Psoas muscle (tissue), 8 donors: ENCODE measurements around the gene ADAMTS16. TPM values are rescaled to one million over a fixed set of nuclear protein-coding genes. Genes with fewer than 3 reads are reported as not detected.

Experiments
- ATAC-seq, 4 donors: fragments of 200-7000 bp; cut with Tn5 transposase; one replicate each; pipeline ENCODE4 v1.9.1; 2020; ENCODE audit warnings: moderate library complexity in 3 of 4, mild to moderate bottlenecking in 2 of 4
- DNase-seq, 2 donors: peaks; one replicate each; pipeline ENCODE4 v3.0.0-alpha.2; 2020
- H3K27ac ChIP-seq: fragments of 200-600 bp; one replicate; pipeline ENCODE4 v1.8.0; 2022
- H3K27me3 ChIP-seq, 3 donors: fragments of 200-600 bp in 1 of 3; one replicate each; pipeline versions ENCODE4 v1.6.1 to v1.8.0; 2013 to 2022; ENCODE audit warnings: low read length in 2 of 3, mild to moderate bottlenecking in 2 of 3, moderate library complexity in 1 of 3; ENCODE audit not compliant: insufficient read depth in 3 of 3
- H3K36me3 ChIP-seq, 2 donors: fragments of 200-600 bp in 1 of 2; one replicate each; pipeline versions ENCODE4 v1.6.1 to v1.8.0; 2013 to 2022; ENCODE audit warnings: low read depth in 1 of 2, mild to moderate bottlenecking in 1 of 2, moderate library complexity in 1 of 2; ENCODE audit not compliant: insufficient read depth in 1 of 2
- H3K4me1 ChIP-seq: fragments of 200-600 bp; one replicate; pipeline ENCODE4 v1.8.0; 2022
- H3K4me3 ChIP-seq: fragments of 200-600 bp; one replicate; pipeline ENCODE4 v1.8.0; 2022; ENCODE audit warnings: mild to moderate bottlenecking
- H3K9me3 ChIP-seq: fragments of 200-600 bp; one replicate; pipeline ENCODE4 v1.8.0; 2022
- CTCF ChIP-seq: fragments of 200-600 bp; IDR thresholded peaks from one replicate; pipeline ENCODE4 v1.8.0; 2022; ENCODE audit warnings: antibody characterized with exemption
- WGBS, 3 donors: extraction: QIAGEN DNeasy Blood & Tissue Kit; methylation state at CpG; one replicate each; pipeline versions ENCODE4 v1.1.6 to v1.1.7; 2013; 5-methylcytosine and 5-hydroxymethylcytosine counted together
- intact Hi-C, 2 donors: fragments of 100-400 bp; cut with DNase I; formaldehyde crosslinking; loops; one replicate each; pipeline versions ENCODE4 v1.11.0 to v1.14.2; 2022
- polyA plus RNA-seq, 3 donors: library from polyadenylated mRNA; stranded (reverse); fragments of 200-250 nt; gene quantifications; one replicate each; pipeline ENCODE4 v1.2.3, GENCODE V29; 2013
- total RNA-seq, 4 donors: library from RNA; stranded (reverse); fragmentation: NEBNext Ultra II Directional in 2 of 4; extraction: Animal tissue kit (Norgen Biotek cat#: 25700) in 2 of 4; gene quantifications; one replicate each; pipeline versions ENCODE4 v1.2.1 to v1.2.4, GENCODE V29; 2021 to 2023
- donor health status: healthy with polysubstance abuse.
- donor health status: DM: no; HTN: no; CAD: no; lungs with moderate emphysema.
- donor health status: Bipolar disorder and iron deficiency.
- donor health status: healthy.
- donor health status: DM: yes; HTN: yes; CAD: no.
- donor health status: DM: no; HTN: no; CAD: no.
- donor health status: DM: no; HTN: no; CAD: no.
- donor health status: DM: yes; HTN: yes; CAD: no.

The ADAMTS16 gene
- total and polyA plus RNA-seq, 7 donors = 0.01 to 0.27 (median 0.06) TPM; not detected in 1

GRCh38 chr5:5252106-5252505 is 112.0 kb downstream of the ADAMTS16 start:
- intact Hi-C loops = no loop called here
- no peak for TF ChIP-seq CTCF
- WGBS, 3 donors = 69 to 89% (median 79%) methylated on average over 8 of the region's 8 CpGs

GRCh38 chr5:5257353-5257752 is 117.2 kb downstream of the ADAMTS16 start:
- no peak for DNase-seq
- H3K4me1 ChIP-seq = no peaks in the 10 kb centered on the region
- 82 to 83% (median 82%) methylated on average over 5 of the region's 5 CpGs for WGBS, 3 donors
- intact Hi-C loops = no loop called here
- TF ChIP-seq CTCF = no peak
- H3K27ac ChIP-seq = no peak overlapping the region
- peaks cover 22% of the 10 kb centered on the region for H3K9me3 ChIP-seq
- no peaks in the 10 kb centered on the region for H3K36me3 ChIP-seq
- no peak overlapping the region for H3K4me3 ChIP-seq
- no peaks in the 10 kb centered on the region for H3K27me3 ChIP-seq
- ATAC-seq = no peak

More at GRCh38 chr5:5252106-5252505, 112.0 kb downstream of the ADAMTS16 start:
- no peaks in the 10 kb centered on the region for H3K4me1 ChIP-seq
- no peaks in the 10 kb centered on the region for H3K36me3 ChIP-seq
- peaks cover 22% of the 10 kb centered on the region for H3K9me3 ChIP-seq
- DNase-seq (no peak), ATAC-seq (no peak)
- no peak overlapping the region for H3K4me3 ChIP-seq
- H3K27ac ChIP-seq = no peak overlapping the region
- no peaks in the 10 kb centered on the region for H3K27me3 ChIP-seq

GRCh38 chr5:5258564-5258963 is 118.4 kb downstream of the ADAMTS16 start:
- 96 to 100% (median 98%) methylated on average over 1 of the region's 1 CpG for WGBS, 3 donors
- no peaks in the 10 kb centered on the region for H3K4me1 ChIP-seq
- no peak overlapping the region for H3K27ac ChIP-seq
- no peak for ATAC-seq
- H3K36me3 ChIP-seq = no peaks in the 10 kb centered on the region
- H3K4me3 ChIP-seq = no peak overlapping the region
- intact Hi-C loops = no loop called here
- H3K9me3 ChIP-seq = peaks cover 22% of the 10 kb centered on the region
- no peak for TF ChIP-seq CTCF
- DNase-seq = no peak
- no peaks in the 10 kb centered on the region for H3K27me3 ChIP-seq

GRCh38 chr5:5264727-5265126 is 124.6 kb downstream of the ADAMTS16 start:
- no peak for TF ChIP-seq CTCF
- intact Hi-C loops = no loop called here

GRCh38 chr5:5266297-5266696 is 126.2 kb downstream of the ADAMTS16 start:
- no peak for TF ChIP-seq CTCF
- Histone ChIP-seq H3K4me1 (no peaks in the 10 kb centered on the region), H3K9me3 (no peaks in the 10 kb centered on the region), H3K27ac (no peak overlapping the region), H3K4me3 (no peak overlapping the region), H3K36me3 (no peaks in the 10 kb centered on the region), H3K27me3 (no peaks in the 10 kb centered on the region)
- WGBS, 3 donors = 44 to 63% (median 57%) methylated on average over 6 of the region's 6 CpGs
- ATAC-seq (no peak), DNase-seq (no peak)
- intact Hi-C loops = no loop called here

More at GRCh38 chr5:5264727-5265126, 124.6 kb downstream of the ADAMTS16 start:
- ATAC-seq (no peak), DNase-seq (no peak)
- Histone ChIP-seq H3K36me3 (no peaks in the 10 kb centered on the region), H3K4me1 (no peaks in the 10 kb centered on the region), H3K27me3 (no peaks in the 10 kb centered on the region), H3K9me3 (no peaks in the 10 kb centered on the region), H3K4me3 (no peak overlapping the region), H3K27ac (no peak overlapping the region)
- WGBS, 3 donors = 59 to 74% (median 62%) methylated on average over 3 of the region's 3 CpGs
